ENCODE measurements around the gene ZNF678. TPM values are rescaled to one million over a fixed set of nuclear protein-coding genes. Genes with fewer than 3 reads are reported as not detected.

ZNF678 gene
- total and polyA plus RNA-seq, 2 of the 8 experiments (the other 6 are each of a cell fraction or from before 2014, with no cell fraction given), result 6.9 to 28.3 TPM

DNA sequence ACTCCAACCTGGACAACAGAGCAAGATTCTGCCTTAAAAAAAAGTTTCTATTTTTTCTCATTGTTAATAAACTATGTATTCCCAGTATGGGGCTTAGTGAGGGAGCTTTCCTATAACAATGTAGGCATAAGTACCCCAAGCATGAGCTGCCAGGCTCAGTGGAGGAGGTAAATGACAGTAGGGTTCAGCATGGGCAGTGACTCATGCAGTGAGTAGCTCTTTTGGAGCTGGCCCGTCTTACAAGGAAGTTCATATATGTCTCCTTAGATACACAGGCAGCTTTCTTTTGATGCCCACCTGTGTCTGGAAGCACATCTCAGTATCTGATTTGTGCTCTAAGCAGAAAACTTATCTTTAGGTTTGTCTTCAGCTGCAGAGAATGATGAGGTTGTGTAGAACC, 57.9 kb downstream of the ZNF678 start:
- no peak for FAIRE-seq
- POLR2A ChIA-PET (ENCODE audit: partially characterized antibody), result no interaction called here
- peaks cover 0 to 7% (median 0%) of the 10 kb centered on the region in 4 experiments; a peak in 2 of 8 replicates for H3K36me3 ChIP-seq (ENCODE audit: control insufficient read depth in 2 of 4, insufficient read depth in 4 of 4, low read length in 3 of 4)

More for the DNA sequence above, 57.9 kb downstream of the ZNF678 start:
- 93% methylated on average over 1 of the region's 1 CpG; no CpG with 5 or more reads in 1 of the 2 experiments for WGBS, 2 experiments (ENCODE audit: extremely low coverage in 1 of 2, insufficient coverage in 1 of 2, insufficient read length in 1 of 2, insufficient replicate concordance in 2 of 2, low coverage in 1 of 2, low lambda C conversion rate in 2 of 2, missing lambda C conversion rate in 1 of 2)
- DNase-seq (ENCODE audit: low read depth in 1 of 2, low spot score in 2 of 2), result peak in 1 of 2 experiments; percentile 2
- peaks cover 12 to 13% of the 10 kb centered on the region in 2 experiments; a peak in 3 of 4 replicates for H3K9me3 ChIP-seq (ENCODE audit: insufficient read depth in 2 of 2, low read depth in 1 of 2, low read length in 1 of 2)
- H3K56ac ChIP-seq (replicated peaks; ENCODE audit: insufficient read length, low read depth, low read length), result no peak overlapping the region
- no peak overlapping the region for H3K4me2 ChIP-seq (ENCODE audit: insufficient read depth in 1 of 2, low read depth in 2 of 2, low read length in 2 of 2)
- H2BK120ac ChIP-seq (replicated peaks; ENCODE audit: low read depth, low read length), result no peak overlapping the region
- H2BK15ac ChIP-seq (ENCODE audit: low read length), result no peak overlapping the region
- H2AFZ ChIP-seq (ENCODE audit: low read length), result no peak overlapping the region
- no peak overlapping the region for H2BK12ac ChIP-seq (ENCODE audit: low read depth, low read length)
- H3K18ac ChIP-seq (ENCODE audit: extremely low read depth, low read length), result no peak overlapping the region
- CTCF ChIA-PET (ENCODE audit: partially characterized antibody), result interaction anchor here (0.8 kb wide), 1 partner anchor 78 kb away, joined by 7 read pairs; no protein-coding TSS in a partner anchor
- peaks cover 0 to 29% of the 10 kb centered on the region in 2 experiments; a peak in 1 of 4 replicates for H3K79me2 ChIP-seq (ENCODE audit: control insufficient read depth in 1 of 2, insufficient read depth in 2 of 2, low read length in 2 of 2)
- peaks cover 0 to 2% (median 0%) of the 10 kb centered on the region in 4 experiments; a peak in 1 of 7 replicates for H3K4me1 ChIP-seq (replicated peaks in 1 of 4; ENCODE audit: control insufficient read depth in 3 of 4, insufficient read depth in 4 of 4, low read length in 3 of 4)
- H3K23me2 ChIP-seq (ENCODE audit: low read depth, low read length), result no peaks in the 10 kb centered on the region
- no peak overlapping the region for H3K14ac ChIP-seq (ENCODE audit: insufficient read length)
- H2AK5ac ChIP-seq (ENCODE audit: low read depth, low read length), result no peak overlapping the region
- no peak overlapping the region for H4K91ac ChIP-seq (replicated peaks; ENCODE audit: insufficient read length, low read length)
- no peak overlapping the region for H3K9ac ChIP-seq (replicated peaks in 1 of 4; ENCODE audit: extremely low read depth in 1 of 4, low read depth in 3 of 4, low read length in 3 of 4)
- H4K5ac ChIP-seq (ENCODE audit: insufficient read length, low read depth, low read length), result no peak overlapping the region
- no peaks in the 10 kb centered on the region for H4K20me1 ChIP-seq (replicated peaks in 1 of 2; ENCODE audit: control insufficient read depth in 1 of 2, insufficient read depth in 2 of 2, low read length in 2 of 2)
- no peak overlapping the region for H3K27ac ChIP-seq (ENCODE audit: low read depth, low read length)
- H3K4ac ChIP-seq (replicated peaks; ENCODE audit: insufficient read length, low read depth, low read length), result no peak overlapping the region
- no peak overlapping the region for H2BK20ac ChIP-seq (ENCODE audit: low read length)
- TF ChIP-seq SIX5 (IDR thresholded peaks at IDR 0.05; ENCODE audit: low read depth, low read length) (no peak), TAF7 (optimal IDR thresholded peaks at IDR 0.05; ENCODE audit: borderline replicate concordance, low read depth, low read length) (no peak), CHD2 (IDR thresholded peaks at IDR 0.05; ENCODE audit: low read length) (no peak)
- TF ChIP-seq, protein P1, sequence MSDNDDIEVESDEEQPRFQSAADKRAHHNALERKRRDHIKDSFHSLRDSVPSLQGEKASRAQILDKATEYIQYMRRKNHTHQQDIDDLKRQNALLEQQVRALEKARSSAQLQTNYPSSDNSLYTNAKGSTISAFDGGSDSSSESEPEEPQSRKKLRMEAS (IDR thresholded peaks at IDR 0.05), result no peak
- H4K8ac ChIP-seq (ENCODE audit: extremely low read depth, insufficient read depth, low read length), result no peak overlapping the region
- no peak overlapping the region for H3K23ac ChIP-seq (ENCODE audit: insufficient read length)
- no peaks in the 10 kb centered on the region for H3K27me3 ChIP-seq (replicated peaks in 1 of 4; ENCODE audit: control insufficient read depth in 3 of 4, extremely low read depth in 1 of 4, insufficient read depth in 3 of 4, low read length in 3 of 4)
- peaks cover 3% of the 10 kb centered on the region; the same call in 1 of the 2 replicates for H3K79me1 ChIP-seq (ENCODE audit: low read depth, low read length)
- H3K4me3 ChIP-seq (ENCODE audit: extremely low read depth in 1 of 4, insufficient read depth in 2 of 4, low read depth in 3 of 4, low read length in 4 of 4), result no peak overlapping the region
- no peak overlapping the region for H2BK5ac ChIP-seq (ENCODE audit: low read depth, low read length)

Data from H1 (cell line).